WI38 (cell line): Measurements from ENCODE around the gene RAMP2.

Source experiments
- H3K4me3 ChIP-seq: 2 replicates; pipeline ENCODE4 v1.5.1; 2011; ENCODE audit warnings: low read depth, mild to moderate bottlenecking, control low read depth, low read length
- TF ChIP-seq, protein P1 (sequence below): IDR thresholded peaks from 2 replicates; pipeline ENCODE4 v1.5.1; 2012; ENCODE audit warnings: low read depth, mild to moderate bottlenecking, control low read depth, low read length

The RAMP2 gene

DNA sequence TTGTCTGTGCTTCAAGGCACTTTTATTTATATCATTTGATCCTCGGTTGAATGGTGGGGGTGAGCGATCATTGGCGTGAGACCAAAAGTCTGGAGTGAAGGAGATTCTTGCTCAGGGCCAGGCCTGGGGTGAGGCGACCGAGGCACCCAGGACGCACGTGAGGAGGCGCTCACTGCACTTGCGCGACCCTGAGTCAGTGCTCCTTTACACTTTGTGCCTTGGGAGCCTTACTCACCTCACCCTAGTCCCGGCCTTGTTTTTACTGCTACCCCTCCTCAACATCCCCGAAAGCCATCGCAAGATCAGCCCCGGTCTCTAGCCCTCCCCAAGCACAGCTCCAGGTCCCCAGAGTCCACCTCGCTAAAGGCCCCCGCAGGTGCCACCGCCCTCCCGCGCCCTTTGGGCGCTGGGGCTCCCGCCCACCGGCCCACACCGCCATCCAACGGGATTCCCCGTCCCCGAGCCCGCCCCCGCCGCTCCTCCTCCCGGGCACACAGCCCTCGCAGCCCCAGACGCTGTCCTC lies 16.7 kb upstream of the RAMP2 start:
- H3K4me3 ChIP-seq = peak overlapping the region; percentile 80

DNA sequence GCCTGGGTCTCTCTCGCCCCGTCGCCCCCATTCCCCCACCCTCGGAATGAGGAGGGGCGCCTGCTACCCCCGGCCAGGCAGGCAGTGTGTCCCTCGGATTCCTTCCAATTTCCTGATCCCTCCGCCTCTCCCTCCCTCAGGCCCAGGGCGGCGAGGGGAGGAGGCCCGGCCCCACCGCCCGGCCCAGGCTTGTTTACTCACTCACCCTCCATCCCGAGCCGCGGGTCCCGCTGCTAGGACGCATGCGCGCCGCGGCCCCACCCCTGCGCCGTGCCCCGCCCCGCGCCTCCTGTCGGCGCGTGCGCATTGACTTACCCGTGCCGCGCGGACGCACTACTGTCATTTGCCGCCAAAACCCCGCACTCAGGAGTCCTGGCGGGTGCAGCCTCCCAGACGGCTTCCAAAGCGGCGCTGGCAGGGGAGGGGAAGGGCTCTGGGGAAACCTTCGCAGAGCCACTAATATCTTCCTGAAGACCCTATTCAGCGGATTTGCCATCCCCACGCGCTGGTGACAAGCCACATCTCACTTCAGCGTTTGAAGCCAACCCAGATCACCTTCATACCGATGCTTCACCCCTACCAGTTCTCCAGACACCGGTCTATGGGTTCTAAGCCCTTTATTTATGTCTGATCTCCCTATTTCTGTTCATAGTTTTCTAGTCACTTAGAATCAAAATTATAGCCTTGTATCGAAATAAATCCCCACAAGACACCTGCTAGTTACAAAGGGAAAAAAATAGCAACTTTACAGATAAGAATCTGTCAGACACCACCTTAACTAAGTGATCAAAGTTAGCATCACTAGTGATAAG lies 16.0 kb upstream of the RAMP2 start, which contains the start of gene EZH1:
TSS of gene EZH1 (minus strand) at position 235 of the 812 bp plus-strand sequence. CDS start 16,099 bp downstream, outside the sequence.
- TF ChIP-seq, protein P1, sequence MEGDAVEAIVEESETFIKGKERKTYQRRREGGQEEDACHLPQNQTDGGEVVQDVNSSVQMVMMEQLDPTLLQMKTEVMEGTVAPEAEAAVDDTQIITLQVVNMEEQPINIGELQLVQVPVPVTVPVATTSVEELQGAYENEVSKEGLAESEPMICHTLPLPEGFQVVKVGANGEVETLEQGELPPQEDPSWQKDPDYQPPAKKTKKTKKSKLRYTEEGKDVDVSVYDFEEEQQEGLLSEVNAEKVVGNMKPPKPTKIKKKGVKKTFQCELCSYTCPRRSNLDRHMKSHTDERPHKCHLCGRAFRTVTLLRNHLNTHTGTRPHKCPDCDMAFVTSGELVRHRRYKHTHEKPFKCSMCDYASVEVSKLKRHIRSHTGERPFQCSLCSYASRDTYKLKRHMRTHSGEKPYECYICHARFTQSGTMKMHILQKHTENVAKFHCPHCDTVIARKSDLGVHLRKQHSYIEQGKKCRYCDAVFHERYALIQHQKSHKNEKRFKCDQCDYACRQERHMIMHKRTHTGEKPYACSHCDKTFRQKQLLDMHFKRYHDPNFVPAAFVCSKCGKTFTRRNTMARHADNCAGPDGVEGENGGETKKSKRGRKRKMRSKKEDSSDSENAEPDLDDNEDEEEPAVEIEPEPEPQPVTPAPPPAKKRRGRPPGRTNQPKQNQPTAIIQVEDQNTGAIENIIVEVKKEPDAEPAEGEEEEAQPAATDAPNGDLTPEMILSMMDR = no peak
- H3K4me3 ChIP-seq = peak within 1 kb of the TSS; percentile 80

More for the DNA sequence above, 16.7 kb upstream of the RAMP2 start:
- TF ChIP-seq, protein P1 = no peak

DNA sequence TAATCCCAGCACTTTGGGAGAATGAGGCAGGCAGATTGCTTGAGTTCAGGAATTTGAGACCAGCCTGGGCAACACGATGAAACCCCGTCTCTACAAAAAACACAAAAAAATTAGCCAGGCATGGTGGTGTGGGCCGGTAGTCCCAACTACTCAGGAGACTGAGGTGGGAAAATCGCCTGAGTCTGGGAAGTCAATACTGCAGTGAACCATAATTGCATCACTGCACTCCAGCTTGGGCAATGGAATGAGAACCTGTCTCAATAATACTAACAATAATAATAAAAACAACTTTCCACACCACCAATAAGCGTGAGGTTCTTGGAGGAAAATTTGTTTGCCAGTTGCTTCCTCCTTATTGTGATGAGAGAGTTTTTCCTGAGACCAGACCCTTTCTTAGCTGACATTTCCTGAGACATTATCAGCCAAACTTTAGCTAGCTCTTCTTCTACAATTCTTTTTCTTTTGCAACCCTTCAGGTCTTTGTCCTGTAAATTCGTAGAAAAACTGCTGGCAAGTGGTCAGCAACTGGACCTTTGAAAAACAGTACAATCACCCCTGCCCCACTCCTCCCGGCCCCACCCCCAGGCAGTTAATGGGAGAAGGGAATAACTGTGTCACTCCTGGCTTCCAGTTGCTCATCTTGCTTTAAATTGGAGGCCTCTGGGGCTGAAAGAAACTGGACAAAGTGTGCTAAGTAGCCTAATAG lies 12.7 kb upstream of the RAMP2 start:
- TF ChIP-seq, protein P1 = no peak
- H3K4me3 ChIP-seq = no peak overlapping the region

DNA sequence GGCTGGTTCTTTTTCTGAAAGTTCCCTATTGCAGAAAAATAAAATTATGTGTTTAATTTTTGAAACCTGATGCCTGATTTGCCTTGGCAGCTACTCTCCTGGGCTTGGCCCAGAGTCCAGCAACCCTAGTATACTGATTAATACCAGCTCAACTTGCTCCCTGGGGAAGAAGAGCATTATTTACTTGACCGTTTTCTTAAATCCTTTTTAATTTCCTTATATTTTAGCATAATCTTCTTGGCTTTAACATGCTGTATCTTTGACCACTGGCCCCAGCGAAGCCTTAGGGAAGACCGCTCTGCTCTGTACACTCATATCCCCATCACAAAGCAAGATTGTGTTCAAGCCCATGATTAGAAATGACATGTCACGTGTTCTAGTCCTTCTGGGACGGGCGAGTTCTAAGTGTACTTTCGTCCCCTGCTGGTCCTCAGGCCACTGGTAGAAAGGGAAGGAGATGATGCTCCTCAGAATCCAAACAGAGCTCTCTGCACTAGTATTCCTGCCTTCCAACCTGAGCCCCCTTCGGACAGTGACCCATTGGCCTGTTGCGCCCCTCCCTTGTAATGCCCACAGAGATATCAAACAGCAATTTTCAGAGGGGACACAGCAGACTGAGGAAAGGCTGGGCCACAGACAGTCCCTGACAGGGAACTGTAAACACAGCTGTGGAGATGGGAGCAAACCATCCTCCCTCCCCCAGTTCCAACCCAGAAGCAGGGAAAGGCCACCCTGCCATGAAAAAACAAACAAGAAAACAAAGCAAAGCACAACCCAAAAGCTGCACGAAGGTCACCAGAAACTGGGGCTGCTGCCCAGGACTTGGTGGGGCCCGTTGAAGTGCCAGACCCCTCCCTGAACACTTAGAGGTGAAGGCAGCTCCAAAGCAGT lies 11.9 kb upstream of the RAMP2 start:
- no peak overlapping the region for H3K4me3 ChIP-seq
- TF ChIP-seq, protein P1 = no peak

DNA sequence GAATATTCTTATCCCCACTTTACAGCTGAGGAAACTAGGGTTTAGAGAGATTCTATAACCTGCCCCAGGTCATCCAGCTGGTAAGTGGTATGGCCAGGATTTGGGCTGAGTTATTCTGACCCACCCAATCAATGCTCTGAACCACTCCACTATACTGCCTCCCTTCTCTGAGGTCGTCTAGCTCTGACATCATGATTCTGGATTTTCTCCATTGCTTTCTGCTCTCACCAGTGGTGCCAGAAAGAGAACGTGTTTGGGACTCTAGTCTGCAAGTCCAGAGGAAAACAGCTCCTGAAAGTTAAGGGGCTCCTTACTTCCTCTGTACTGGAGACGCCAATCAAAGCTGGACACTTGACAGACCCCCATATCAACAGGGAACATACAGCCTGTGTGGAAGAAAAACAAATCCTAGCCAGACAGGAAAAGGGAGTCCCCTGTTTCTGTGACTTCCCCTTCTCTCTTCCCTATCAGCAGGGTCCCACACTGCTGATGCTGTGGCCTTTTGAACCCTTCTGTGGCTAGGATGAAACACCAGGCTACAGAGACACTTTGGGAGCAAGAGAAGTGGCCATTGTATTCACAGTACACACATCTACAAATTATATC lies 10.2 kb upstream of the RAMP2 start:
- no peak overlapping the region for H3K4me3 ChIP-seq
- TF ChIP-seq, protein P1 = no peak

DNA sequence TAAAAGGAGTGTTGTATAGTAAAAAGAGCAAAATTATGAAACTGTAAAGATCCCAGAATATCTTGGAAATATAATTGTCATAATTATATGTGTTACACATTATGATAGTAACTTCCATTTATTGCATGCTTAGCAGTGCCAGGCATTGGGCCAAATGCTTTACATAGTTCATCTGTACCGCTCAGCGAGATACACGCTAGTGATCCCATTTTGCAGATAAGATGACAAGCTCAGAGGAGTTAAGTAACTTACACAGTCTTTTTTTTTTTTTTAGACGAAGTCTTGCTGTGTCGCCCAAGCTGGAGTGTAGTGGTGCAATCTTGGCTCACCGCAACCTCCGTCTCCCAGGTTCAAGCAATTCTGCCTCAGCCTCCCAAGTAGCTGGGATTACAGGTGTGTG lies 9.4 kb upstream of the RAMP2 start:
- TF ChIP-seq, protein P1 = no peak
- no peak overlapping the region for H3K4me3 ChIP-seq
